IMR-90 (cell line): ENCODE measurements around the gene FAAP100. TPM values are rescaled to one million over a fixed set of nuclear protein-coding genes. Genes with fewer than 3 reads are reported as not detected.

Experiments used
- ATAC-seq: fragments of 200-7000 bp; cut with Tn5 transposase; 2 replicates; pipeline ENCODE4 v1.9.1; 2020; ENCODE audit warnings: low read depth, mild to moderate bottlenecking, moderate library complexity
- BruUV-seq: library from RNA; stranded (reverse); fragments of 400-500 nt; replicated peaks from 2 replicates; lab custom pipeline; 2021; lab: Mats Ljungman, UMichigan
- CTCF ChIA-PET: fragments of 300-600 bp; formaldehyde crosslinking; extraction: SDS; loops from one replicate; lab custom pipeline; 2021; ENCODE audit warnings: antibody characterized with exemption; lab: Yijun Ruan, JAX
- POLR2A ChIA-PET: fragments of 300-600 bp; sonication (Branson Sonifier 250); formaldehyde crosslinking; loops from one replicate; lab custom pipeline; 2022; ENCODE audit warnings: antibody characterized with exemption; ENCODE audit not compliant: unreplicated experiment; lab: Charles Lee
- DNase-seq: peaks from one replicate; pipeline ENCODE4 v3.0.0; 2013
- H2AFZ ChIP-seq: replicated peaks from 2 replicates; pipeline ENCODE3; 2013; ENCODE audit warnings: low read length, mild to moderate bottlenecking; ENCODE audit not compliant: poor library complexity
- H2AK5ac ChIP-seq: 2 replicates; pipeline ENCODE4 v1.6.1; 2013; ENCODE audit warnings: low read depth, low read length, inconsistent platforms
- H2AK9ac ChIP-seq: replicated peaks from 2 replicates; pipeline ENCODE3; 2013; ENCODE audit warnings: mild to moderate bottlenecking, low read depth, low read length, moderate library complexity; ENCODE audit not compliant: poor library complexity
- H2BK120ac ChIP-seq: 2 replicates; pipeline ENCODE4 v1.6.1; 2013; ENCODE audit warnings: low read depth, low read length, inconsistent platforms
- H2BK15ac ChIP-seq: 3 replicates; pipeline ENCODE4 v1.6.1; 2013; ENCODE audit warnings: low read depth, low read length, inconsistent platforms
- H2BK20ac ChIP-seq: 2 replicates; pipeline ENCODE4 v1.6.1; 2013; ENCODE audit warnings: low read depth, mild to moderate bottlenecking, inconsistent platforms, low read length, moderate library complexity
- H2BK5ac ChIP-seq: 2 replicates; pipeline ENCODE4 v1.6.1; 2013; ENCODE audit warnings: mild to moderate bottlenecking, low read depth, low read length, inconsistent platforms; ENCODE audit not compliant: poor library complexity, severe bottlenecking
- H3K14ac ChIP-seq: replicated peaks from 2 replicates; pipeline ENCODE4 v1.6.1; 2013; ENCODE audit warnings: low read depth, low read length, inconsistent platforms
- H3K18ac ChIP-seq: 2 replicates; pipeline ENCODE4 v1.6.1; 2013; ENCODE audit warnings: low read depth, low read length, control low read depth
- H3K23ac ChIP-seq: 2 replicates; pipeline ENCODE4 v1.6.1; 2013; ENCODE audit warnings: low read depth, low read length, inconsistent platforms
- H3K27ac ChIP-seq: 2 replicates; pipeline ENCODE4 v1.5.1; 2013; ENCODE audit warnings: mild to moderate bottlenecking, control low read depth, low read length; ENCODE audit not compliant: insufficient read depth
- H3K27me3 ChIP-seq: 2 replicates; pipeline ENCODE4 v1.6.1; 2013; ENCODE audit warnings: low read length; ENCODE audit not compliant: control insufficient read depth, insufficient read depth
- H3K36me3 ChIP-seq: 2 replicates; pipeline ENCODE4 v1.6.1; 2013; ENCODE audit warnings: low read length, mixed read lengths; ENCODE audit not compliant: control insufficient read depth, insufficient read depth
- H3K4ac ChIP-seq: 2 replicates; pipeline ENCODE4 v1.6.1; 2013; ENCODE audit warnings: low read depth, low read length, inconsistent platforms
- H3K4me1 ChIP-seq: 2 replicates; pipeline ENCODE4 v1.6.1; 2013; ENCODE audit warnings: low read length, mixed read lengths; ENCODE audit not compliant: control insufficient read depth, insufficient read depth
- H3K4me2 ChIP-seq: 2 replicates; pipeline ENCODE4 v1.6.1; 2013; ENCODE audit warnings: low read depth, mild to moderate bottlenecking, control low read depth, low read length, moderate library complexity
- H3K4me3 ChIP-seq: 2 replicates; pipeline ENCODE4 v1.5.1; 2013; ENCODE audit warnings: low read depth, mild to moderate bottlenecking, control low read depth, low read length, moderate library complexity; ENCODE audit not compliant: insufficient read depth
- H3K56ac ChIP-seq: 2 replicates; pipeline ENCODE4 v1.6.1; 2013; ENCODE audit warnings: low read length, inconsistent platforms; ENCODE audit not compliant: insufficient read depth; ENCODE audit errors: extremely low read depth
- H3K79me1 ChIP-seq, 2 experiments: 2 replicates each; pipeline ENCODE4 v1.6.1; 2013; ENCODE audit warnings: low read length in 2 of 2, inconsistent platforms in 1 of 2, low read depth in 1 of 2
- H3K9ac ChIP-seq: 2 replicates; pipeline ENCODE4 v1.6.1; 2013; ENCODE audit warnings: low read depth, low read length, control low read depth
- H3K9me1 ChIP-seq: 2 replicates; pipeline ENCODE4 v1.6.1; 2013; ENCODE audit warnings: low read length, inconsistent platforms; ENCODE audit not compliant: insufficient read depth
- H3K9me3 ChIP-seq: 2 replicates; pipeline ENCODE4 v1.6.1; 2013; ENCODE audit warnings: low read length; ENCODE audit not compliant: control insufficient read depth, insufficient read depth
- H4K20me1 ChIP-seq: 2 replicates; pipeline ENCODE4 v1.6.1; 2013; ENCODE audit warnings: low read length, inconsistent platforms; ENCODE audit not compliant: insufficient read depth
- H4K5ac ChIP-seq: 2 replicates; pipeline ENCODE4 v1.6.1; 2013; ENCODE audit warnings: mild to moderate bottlenecking, low read depth, low read length, control low read depth
- H4K8ac ChIP-seq, 2 experiments: 2 replicates each; pipeline ENCODE4 v1.6.1; 2013; ENCODE audit warnings: low read depth in 2 of 2, low read length in 2 of 2, control low read depth in 1 of 2, inconsistent platforms in 1 of 2
- H4K91ac ChIP-seq: 2 replicates; pipeline ENCODE4 v1.6.1; 2013; ENCODE audit warnings: low read depth, low read length, inconsistent platforms; ENCODE audit not compliant: insufficient read depth
- CHD1 ChIP-seq: IDR thresholded peaks from 2 replicates; pipeline ENCODE4 v1.6.1; 2012; ENCODE audit warnings: low read depth, low read length, improper control_type of control experiment
- FOS ChIP-seq: fragments of 150-350 bp; IDR thresholded peaks from 2 replicates; pipeline ENCODE4 v1.6.1; 2016; ENCODE audit warnings: low read depth, low read length
- MAFK ChIP-seq: IDR thresholded peaks from 2 replicates; pipeline ENCODE4 v1.6.1; 2012; ENCODE audit warnings: low read depth, low read length, improper control_type of control experiment
- MAZ ChIP-seq: IDR thresholded peaks from 2 replicates; pipeline ENCODE4 v1.6.1; 2012; ENCODE audit warnings: low read depth, mild to moderate bottlenecking, low read length, improper control_type of control experiment, moderate library complexity, borderline replicate concordance
- MXI1 ChIP-seq: IDR thresholded peaks from 2 replicates; pipeline ENCODE4 v1.6.1; 2012; ENCODE audit warnings: low read depth, mild to moderate bottlenecking, low read length, moderate library complexity, borderline replicate concordance
- POLR2A ChIP-seq: IDR thresholded peaks from 2 replicates; pipeline ENCODE4 v1.6.1; 2012; ENCODE audit warnings: mild to moderate bottlenecking, low read depth, low read length
- RAD21 ChIP-seq: IDR thresholded peaks from 2 replicates; pipeline ENCODE4 v1.6.1; 2012; ENCODE audit warnings: low read length, improper control_type of control experiment
- SMC3 ChIP-seq: fragments of 150-350 bp; IDR thresholded peaks from 2 replicates; pipeline ENCODE4 v1.6.1; 2016; ENCODE audit warnings: low read depth, mild to moderate bottlenecking, antibody characterized with exemption, low read length, moderate library complexity
- WGBS, 2 experiments: methylation state at CpG; one replicate each; pipeline versions ENCODE4 v1.1.5 to v1.1.7; 2013; ENCODE audit warnings: missing lambda C conversion rate in 2 of 2; ENCODE audit not compliant: insufficient read length in 1 of 2; ENCODE audit errors: extremely low coverage in 2 of 2; 5-methylcytosine and 5-hydroxymethylcytosine counted together
- dilution Hi-C: fragments of 300-500 bp; cut with HindIII; formaldehyde crosslinking; loops from one replicate; pipeline ENCODE4 v1.14.3; 2018; ENCODE audit warnings: low sequenced_read_pairs; ENCODE audit not compliant: unreplicated experiment
- in situ Hi-C: fragments of 300-500 bp; cut with MboI; formaldehyde crosslinking; loops from 3 replicates; pipeline ENCODE4 v1.14.3; 2019; ENCODE audit warnings: low sequenced_read_pairs, inconsistent platforms, mixed read lengths
- intact Hi-C: fragments of 100-400 bp; cut with micrococcal nuclease; formaldehyde crosslinking; loops from 2 replicates; pipeline ENCODE4 v1.10.0; 2022
- polyA plus RNA-seq, 3 experiments: library from polyadenylated mRNA; depleted of rRNA; stranded (reverse); fragments of >200 nt; gene quantifications; 2 replicates each; pipeline ENCODE4 v1.2.3, GENCODE V29; 2012; ENCODE audit warnings: low replicate concordance in 1 of 3
- total RNA-seq: library from RNA; depleted of rRNA; stranded (reverse); fragments of >200 nt; gene quantifications from 2 replicates; pipeline ENCODE4 v1.2.3, GENCODE V29; 2012
- TF ChIP-seq, protein P1 (sequence below): conservative IDR thresholded peaks from 2 replicates; pipeline ENCODE4 v1.5.1; 2012; ENCODE audit warnings: mild to moderate bottlenecking, low read depth, low read length, improper control_type of control experiment

The FAAP100 gene
- total and polyA plus RNA-seq, 2 of the 4 experiments (the other 2 are of a cell fraction): 7.9 to 24.8 TPM

DNA sequence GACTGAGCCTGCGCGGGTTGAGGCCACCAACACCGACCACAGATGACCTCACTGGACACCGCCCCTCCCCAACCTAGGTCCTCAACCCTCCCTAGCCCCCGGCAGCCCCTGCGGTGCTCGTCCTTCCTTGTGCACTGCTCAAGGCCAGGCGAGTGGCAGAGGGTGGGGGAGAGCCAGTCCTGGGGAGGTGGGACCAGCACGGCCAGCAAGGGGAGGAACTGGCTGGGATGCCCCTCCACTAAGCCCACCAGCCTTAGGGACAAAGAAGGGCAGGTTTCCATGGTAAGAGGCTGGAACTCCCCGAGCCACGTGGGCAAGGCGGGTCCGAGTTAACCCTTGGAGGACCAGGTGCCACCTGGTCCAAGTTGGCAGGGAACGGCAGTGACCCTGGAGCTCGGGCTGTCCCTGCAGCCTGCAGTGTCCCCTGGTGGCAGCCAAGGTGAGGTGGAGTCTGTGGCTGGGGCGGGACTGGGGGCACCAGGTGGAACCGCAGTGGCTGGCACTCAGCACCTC lies 14.8 kb downstream of the FAAP100 start:
- ChIA-PET POLR2A (no interaction called here), CTCF (no interaction called here)
- Histone ChIP-seq H3K9ac (no peak overlapping the region), H2AK9ac (peak overlapping the region; percentile 87), H3K27ac (no peak overlapping the region), H3K36me3 (peaks cover 18% of the 10 kb centered on the region; the same call in 1 of the 2 replicates), H2BK20ac (no peak overlapping the region), H3K4me2 (no peak overlapping the region), H3K9me1 (no peaks in the 10 kb centered on the region), H4K5ac (no peak overlapping the region), H3K9me3 (no peaks in the 10 kb centered on the region), H2AFZ (no peak overlapping the region), H2BK5ac (no peak overlapping the region), H2BK15ac (no peak overlapping the region), H3K27me3 (peaks cover 10% of the 10 kb centered on the region; the same call in 1 of the 2 replicates), H4K20me1 (peaks cover 7% of the 10 kb centered on the region; the same call in 1 of the 2 replicates), H3K23ac (no peak overlapping the region), H4K8ac (no peak overlapping the region), H2AK5ac (no peak overlapping the region), H3K14ac (no peak overlapping the region), H3K56ac (no peak overlapping the region), H3K79me1 (no peaks in the 10 kb centered on the region), H3K4ac (no peak overlapping the region), H3K18ac (no peak overlapping the region), H2BK120ac (no peak overlapping the region), H4K91ac (no peak overlapping the region), H3K4me1 (no peaks in the 10 kb centered on the region), H3K4me3 (no peak overlapping the region)
- BruUV-seq: no TSS peak
- in situ Hi-C loops: no loop called here
- no peak for TF ChIP-seq FOS
- no peak for TF ChIP-seq CHD1
- TF ChIP-seq POLR2A: no peak
- peak; percentile 24; the same call in 1 of the 2 replicates for TF ChIP-seq SMC3
- TF ChIP-seq MXI1: no peak
- no peak for TF ChIP-seq MAZ
- TF ChIP-seq, protein P1, sequence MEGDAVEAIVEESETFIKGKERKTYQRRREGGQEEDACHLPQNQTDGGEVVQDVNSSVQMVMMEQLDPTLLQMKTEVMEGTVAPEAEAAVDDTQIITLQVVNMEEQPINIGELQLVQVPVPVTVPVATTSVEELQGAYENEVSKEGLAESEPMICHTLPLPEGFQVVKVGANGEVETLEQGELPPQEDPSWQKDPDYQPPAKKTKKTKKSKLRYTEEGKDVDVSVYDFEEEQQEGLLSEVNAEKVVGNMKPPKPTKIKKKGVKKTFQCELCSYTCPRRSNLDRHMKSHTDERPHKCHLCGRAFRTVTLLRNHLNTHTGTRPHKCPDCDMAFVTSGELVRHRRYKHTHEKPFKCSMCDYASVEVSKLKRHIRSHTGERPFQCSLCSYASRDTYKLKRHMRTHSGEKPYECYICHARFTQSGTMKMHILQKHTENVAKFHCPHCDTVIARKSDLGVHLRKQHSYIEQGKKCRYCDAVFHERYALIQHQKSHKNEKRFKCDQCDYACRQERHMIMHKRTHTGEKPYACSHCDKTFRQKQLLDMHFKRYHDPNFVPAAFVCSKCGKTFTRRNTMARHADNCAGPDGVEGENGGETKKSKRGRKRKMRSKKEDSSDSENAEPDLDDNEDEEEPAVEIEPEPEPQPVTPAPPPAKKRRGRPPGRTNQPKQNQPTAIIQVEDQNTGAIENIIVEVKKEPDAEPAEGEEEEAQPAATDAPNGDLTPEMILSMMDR: peak; percentile 49
- no peak for TF ChIP-seq MAFK
- peak; percentile 48 for TF ChIP-seq RAD21
- 37% methylated on average over 6 of the region's 17 CpGs; no CpG with 5 or more reads in 1 of the 2 experiments for WGBS, 2 experiments
- intact Hi-C loops: no loop called here
- dilution Hi-C loops: no loop called here
- no peak for DNase-seq
- ATAC-seq: peak; percentile 11
